ENCODE results near the gene CRISP2.

Gene CRISP2

GRCh38 chr6:49653942-49654341 lies 59.4 kb downstream of the CRISP2 start:
- DNase-seq = no peak

GRCh38 chr6:49653438-49653837 lies 59.9 kb downstream of the CRISP2 start:
- DNase-seq = no peak

- no peak for DNase-seq
Measured at GRCh38 chr6:49651239-49651638, 62.1 kb downstream of the CRISP2 start.

- no peak for DNase-seq
Measured at GRCh38 chr6:49649988-49650387, 63.4 kb downstream of the CRISP2 start.

- peak; percentile 41 for DNase-seq
Measured at GRCh38 chr6:49648036-49648435, 65.3 kb downstream of the CRISP2 start.

- DNase-seq = no peak
Measured at GRCh38 chr6:49647476-49647875, 65.9 kb downstream of the CRISP2 start.

GRCh38 chr6:49646942-49647341 lies 66.4 kb downstream of the CRISP2 start:
- peak; percentile 38 for DNase-seq

GRCh38 chr6:49646130-49646824 lies 67.1 kb downstream of the CRISP2 start:
- DNase-seq = peak; percentile 99

GRCh38 chr6:49645139-49645538 lies 68.2 kb downstream of the CRISP2 start:
- no peak for DNase-seq
